D721Med (cell line): Measurements from ENCODE around the gene TMTC3.

Source experiments
- DNase-seq: peaks from one replicate; pipeline ENCODE4 v3.0.0; 2011; ENCODE audit warnings: low spot score; ENCODE audit not compliant: insufficient read length
- FAIRE-seq: peaks from 2 replicates; lab custom pipeline; 2011; peaks lifted over from hg19 to GRCh38; lab: Jason Lieb, UNC
- CTCF ChIP-seq: IDR thresholded peaks from 2 replicates; pipeline ENCODE4 v1.5.1; 2012; ENCODE audit warnings: mild to moderate bottlenecking, control low read depth; ENCODE audit not compliant: insufficient read depth; ENCODE audit errors: missing control alignments

TMTC3 gene

GRCh38 chr12:88141774-88142609 is at the start of gene TMTC3, which contains the start of gene CEP290:
Gene TMTC3, plus strand, starts transcription at chr12:88142307. Its CDS starts 6,009 bp downstream, at chr12:88148316.
Gene CEP290, minus strand, starts transcription at chr12:88142088. Its CDS starts 781 bp downstream, at chr12:88141307.
- FAIRE-seq (peak; percentile 82), DNase-seq (peak; percentile 52)
- TF ChIP-seq CTCF: no peak

DNA sequence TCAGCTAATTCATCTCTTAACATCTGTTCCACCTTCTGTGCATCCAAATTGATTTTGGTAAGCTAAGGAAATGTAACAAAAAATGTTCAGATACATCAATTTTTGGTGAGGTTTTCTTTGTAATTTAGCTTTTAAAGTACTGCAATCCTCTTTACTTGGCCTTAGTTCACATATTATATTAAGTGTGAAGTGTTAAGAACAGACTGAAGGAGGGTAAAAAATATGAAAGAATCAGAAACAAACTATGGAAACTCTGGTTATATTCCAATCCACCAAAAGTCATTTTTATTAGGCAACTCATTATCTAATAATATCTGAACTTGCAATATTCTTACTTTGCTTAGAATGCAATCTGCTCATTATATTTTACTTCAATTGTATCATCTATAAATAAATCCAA is 49.3 kb upstream of the TMTC3 start:
- TF ChIP-seq CTCF: no peak
- FAIRE-seq (peak; percentile 84), DNase-seq (no peak)

GRCh38 chr12:88093573-88093972 is 48.5 kb upstream of the TMTC3 start:
- FAIRE-seq (no peak), DNase-seq (no peak)
- TF ChIP-seq CTCF: no peak

GRCh38 chr12:88108021-88108420 is 34.1 kb upstream of the TMTC3 start:
- FAIRE-seq (no peak), DNase-seq (no peak)
- no peak for TF ChIP-seq CTCF

- no peak for DNase-seq
Measured at GRCh38 chr12:88111074-88111652, 30.9 kb upstream of the TMTC3 start.

DNA sequence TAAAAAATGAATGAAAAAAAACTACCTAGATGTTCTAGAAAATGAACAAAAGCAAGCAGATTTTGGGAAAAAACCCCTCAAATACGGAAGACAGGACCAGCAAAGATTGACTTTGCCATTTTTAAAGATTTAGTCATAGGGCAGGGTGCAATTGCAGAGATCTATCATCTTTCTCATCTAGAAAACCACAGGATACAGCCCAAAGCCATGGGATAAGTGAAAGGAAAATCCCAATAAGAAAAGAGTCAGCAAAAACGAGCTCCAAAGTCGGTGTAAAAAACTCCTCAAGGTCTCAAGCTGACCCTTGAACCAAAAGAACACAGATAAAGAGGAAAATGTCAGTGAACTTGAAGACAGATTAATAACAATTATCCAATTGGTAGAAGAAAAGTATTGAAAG is 28.2 kb upstream of the TMTC3 start:
- no peak for DNase-seq
- no peak for TF ChIP-seq CTCF
- no peak for FAIRE-seq

More at GRCh38 chr12:88111074-88111652, 30.9 kb upstream of the TMTC3 start:
- TF ChIP-seq CTCF: peak; percentile 57
- peak; percentile 85 for FAIRE-seq

DNA sequence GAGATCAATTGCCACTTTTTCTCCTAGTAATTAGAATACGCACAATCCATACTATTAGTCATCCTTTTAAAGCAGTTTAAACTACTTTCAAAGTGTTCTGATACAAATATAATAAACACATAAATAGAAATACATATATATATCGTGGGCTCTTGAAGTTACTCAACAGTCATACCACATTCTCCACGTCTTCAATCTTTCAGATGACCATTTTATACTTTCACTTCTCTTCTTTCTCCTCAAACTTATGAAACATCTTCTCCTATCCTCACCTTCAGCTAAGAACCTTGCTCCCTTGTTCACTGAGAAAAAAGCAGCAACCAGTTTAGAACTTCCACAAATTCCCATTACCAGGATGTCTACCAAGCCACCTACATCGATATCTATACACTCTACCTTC is 19.4 kb upstream of the TMTC3 start:
- TF ChIP-seq CTCF: no peak
- FAIRE-seq: no peak
- DNase-seq: no peak
